NCI-H187 (cell line): ENCODE measurements around the gene TLK2.
"Not testable (repeated sequence)": the region's sequence is repeated elsewhere in the genome, so short reads cannot be mapped to it uniquely, and the experiment has no call there.

Source experiments
- DNase-seq, 2 experiments: peaks; one replicate each; lab custom pipeline; 2025; lab: John Stamatoyannopoulos, UW

The TLK2 gene

GRCh38 chr17:62601471-62601870, 122.8 kb downstream of the TLK2 start:
- DNase-seq: no peak

DNA sequence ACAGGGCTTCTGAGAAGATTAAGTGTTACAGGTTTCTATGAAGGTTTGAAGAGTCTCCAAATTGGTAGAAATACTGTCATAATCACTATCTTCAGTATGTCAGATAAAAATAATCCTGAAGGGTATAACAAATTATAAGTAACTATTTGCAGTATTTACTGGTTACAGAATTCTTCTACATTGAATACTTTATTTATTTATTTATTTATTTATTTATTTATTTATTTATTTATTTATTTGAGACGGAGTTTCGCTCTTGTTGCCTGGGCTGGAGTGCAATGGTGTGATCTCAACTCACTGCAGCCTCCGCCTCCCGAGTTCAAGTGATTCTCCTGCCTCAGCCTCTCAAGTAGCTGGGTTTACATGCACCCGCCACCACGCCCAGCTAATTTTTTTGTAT, 125.2 kb downstream of the TLK2 start:
- not testable (repeated sequence) for DNase-seq

- no peak for DNase-seq
These were observed 127.0 kb downstream of the TLK2 start for GRCh38 chr17:62605588-62605987.

GRCh38 chr17:62611292-62611691, 132.7 kb downstream of the TLK2 start:
- no peak for DNase-seq

GRCh38 chr17:62611728-62612127, 133.1 kb downstream of the TLK2 start:
- no peak for DNase-seq

DNA sequence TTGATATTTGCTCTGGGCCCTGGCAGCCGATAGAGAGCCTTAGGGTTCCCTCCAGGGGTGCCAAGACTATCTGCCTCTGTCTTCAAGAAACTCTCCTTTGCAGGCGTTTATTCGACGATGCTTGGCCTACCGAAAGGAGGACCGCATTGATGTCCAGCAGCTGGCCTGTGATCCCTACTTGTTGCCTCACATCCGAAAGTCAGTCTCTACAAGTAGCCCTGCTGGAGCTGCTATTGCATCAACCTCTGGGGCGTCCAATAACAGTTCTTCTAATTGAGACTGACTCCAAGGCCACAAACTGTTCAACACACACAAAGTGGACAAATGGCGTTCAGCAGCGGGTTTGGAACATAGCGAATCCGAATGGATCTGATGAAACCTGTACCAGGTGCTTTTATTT, 133.7 kb downstream of the TLK2 start:
- not testable (repeated sequence) for DNase-seq

DNA sequence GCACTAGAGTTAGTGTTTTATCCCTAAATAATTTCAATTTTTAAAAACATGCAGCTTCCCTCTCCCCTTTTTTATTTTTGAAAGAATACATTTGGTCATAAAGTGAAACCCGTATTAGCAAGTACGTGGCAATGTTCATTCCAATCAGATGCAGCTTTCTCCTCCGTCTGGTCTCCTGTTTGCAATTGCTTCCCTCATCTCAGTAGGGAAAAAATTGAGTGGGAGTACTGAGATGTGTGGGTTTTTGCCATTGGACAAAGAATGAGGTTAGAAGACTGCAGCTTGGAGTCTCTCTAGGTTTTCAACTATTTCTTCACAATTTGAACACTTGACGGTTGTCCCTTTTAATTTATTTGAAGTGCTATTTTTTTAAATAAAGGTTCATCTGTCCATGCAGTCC, 134.5 kb downstream of the TLK2 start:
- not testable (repeated sequence) for DNase-seq

DNA sequence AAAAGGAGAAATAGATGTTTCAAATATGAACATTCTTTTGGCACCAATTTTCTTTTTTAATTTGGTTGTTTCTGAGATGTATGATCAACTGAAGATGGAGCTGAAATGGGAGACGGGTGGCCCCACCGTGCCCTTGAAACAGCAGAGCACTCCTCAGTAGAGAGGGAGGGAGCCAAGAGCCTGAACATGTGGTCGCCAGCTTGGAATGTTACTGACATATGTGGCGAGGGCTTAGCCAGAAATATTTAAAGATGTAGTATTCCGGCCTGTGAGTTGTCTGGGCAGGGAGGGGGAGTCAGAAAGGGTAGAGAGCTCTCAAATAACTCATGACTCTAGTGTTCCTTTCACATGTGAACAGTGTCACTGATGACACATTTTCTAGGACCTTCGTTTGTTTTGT, 135.5 kb downstream of the TLK2 start:
- no peak for DNase-seq

- DNase-seq: no peak
These were observed 136.9 kb downstream of the TLK2 start for GRCh38 chr17:62615503-62615902.

GRCh38 chr17:62616993-62617893, 138.6 kb downstream of the TLK2 start:
- DNase-seq: no peak

GRCh38 chr17:62617894-62618472, 139.4 kb downstream of the TLK2 start:
- DNase-seq: no peak

- no peak for DNase-seq
These were observed 140.2 kb downstream of the TLK2 start for GRCh38 chr17:62618647-62619416.

DNA sequence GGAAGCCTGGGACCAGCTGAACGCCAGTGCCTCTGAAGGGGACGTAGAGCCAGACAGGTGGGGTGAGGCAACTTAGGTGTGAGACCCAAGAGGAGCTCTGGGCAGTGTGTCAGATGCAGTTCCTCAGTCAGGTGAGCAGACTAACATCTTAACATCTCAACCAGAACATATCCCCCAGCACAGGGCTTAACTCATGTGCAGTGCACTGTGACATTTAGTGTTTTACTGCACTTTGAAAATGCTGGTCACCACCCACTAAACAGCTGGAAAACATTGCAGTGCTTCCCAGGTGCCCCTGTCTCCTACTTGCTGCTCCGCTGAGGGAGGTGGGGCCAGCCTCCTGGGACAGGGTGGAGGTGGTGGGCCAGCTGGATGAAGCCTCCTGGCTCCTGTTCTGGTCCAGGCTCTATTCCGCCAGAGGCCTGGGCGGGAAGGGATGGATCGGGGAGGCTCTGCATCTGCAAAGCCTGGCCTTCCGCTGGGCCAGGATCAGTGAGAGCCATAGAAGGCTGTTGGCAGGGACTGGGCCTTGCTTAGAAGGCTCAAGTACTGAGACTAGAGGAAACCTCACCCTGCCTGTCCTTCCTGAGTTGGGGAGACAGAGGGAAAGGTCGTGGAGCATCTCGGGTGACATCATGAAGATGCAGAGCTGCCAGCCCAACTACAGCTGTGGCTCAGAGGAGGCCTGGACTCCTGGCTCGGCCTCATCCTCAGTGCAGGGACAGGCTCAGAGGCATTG, 141.0 kb downstream of the TLK2 start:
- DNase-seq: no peak

- DNase-seq: no peak
These were observed 142.6 kb downstream of the TLK2 start for GRCh38 chr17:62621223-62621622.

GRCh38 chr17:62625184-62625869, 146.7 kb downstream of the TLK2 start:
- DNase-seq: no peak

- no peak for DNase-seq
These were observed 147.2 kb downstream of the TLK2 start for GRCh38 chr17:62625870-62626200.

DNA sequence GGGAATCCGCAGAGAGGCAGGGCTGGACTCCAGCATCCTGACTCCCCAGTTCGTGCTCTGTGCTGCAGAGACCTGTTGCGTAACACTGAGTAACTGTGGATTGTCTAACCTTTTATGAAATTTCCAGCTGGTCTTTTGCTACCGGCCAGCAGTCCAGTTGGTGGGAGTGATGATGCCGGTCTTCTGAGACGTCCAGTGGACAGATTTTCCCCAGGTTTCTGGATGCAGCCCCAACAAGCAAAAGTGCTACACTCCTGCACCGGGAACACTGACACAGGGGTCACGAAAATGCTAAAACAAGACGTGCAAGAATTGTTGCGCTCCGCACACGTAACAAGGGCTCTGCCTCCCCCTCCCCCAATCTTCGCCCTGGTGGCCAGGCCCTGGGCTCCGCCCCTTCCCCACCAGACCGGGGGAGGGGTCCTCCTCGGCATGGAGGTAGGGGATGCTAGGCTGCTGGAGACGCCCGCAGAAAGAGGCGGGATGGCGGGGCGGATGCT, 148.1 kb downstream of the TLK2 start:
- DNase-seq: no peak

DNA sequence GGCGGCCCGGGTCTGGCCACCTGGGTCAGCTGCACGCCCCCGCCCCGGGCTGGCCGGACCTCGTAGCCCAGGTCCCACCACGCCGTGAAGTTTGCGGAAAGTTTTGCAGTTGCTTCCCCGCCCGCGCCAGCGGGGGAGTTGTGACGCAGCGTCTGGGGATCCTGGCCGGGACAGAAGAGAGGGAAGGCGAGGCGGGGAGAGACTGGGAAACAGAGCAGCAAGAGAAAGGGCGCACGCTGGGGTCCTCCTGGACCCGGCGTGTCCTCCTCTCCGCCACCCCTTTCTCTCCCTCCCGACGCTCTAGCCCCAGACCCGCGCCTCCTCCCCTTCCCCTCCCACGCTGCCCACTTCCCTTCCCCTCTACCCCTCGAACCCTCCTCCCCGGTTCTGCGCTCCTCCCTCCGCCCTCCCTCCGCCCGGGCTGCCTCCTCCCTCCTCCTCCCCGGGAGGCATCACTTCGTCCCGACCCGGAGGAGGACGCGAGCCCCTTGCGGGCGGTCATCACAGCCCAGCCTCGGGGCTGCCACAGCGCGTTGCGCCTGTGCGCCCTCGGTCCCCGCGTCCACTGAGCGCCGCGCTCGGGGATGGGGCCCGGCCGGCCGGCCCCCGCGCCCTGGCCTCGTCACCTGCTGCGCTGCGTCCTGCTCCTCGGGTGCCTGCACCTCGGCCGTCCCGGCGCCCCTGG, 148.7 kb downstream of the TLK2 start, which contains the start of gene MRC2:
TSS of gene MRC2 (plus strand) at position 452 of the 685 bp plus-strand sequence. CDS start at position 585, 133 bp downstream.
- DNase-seq: no peak

DNA sequence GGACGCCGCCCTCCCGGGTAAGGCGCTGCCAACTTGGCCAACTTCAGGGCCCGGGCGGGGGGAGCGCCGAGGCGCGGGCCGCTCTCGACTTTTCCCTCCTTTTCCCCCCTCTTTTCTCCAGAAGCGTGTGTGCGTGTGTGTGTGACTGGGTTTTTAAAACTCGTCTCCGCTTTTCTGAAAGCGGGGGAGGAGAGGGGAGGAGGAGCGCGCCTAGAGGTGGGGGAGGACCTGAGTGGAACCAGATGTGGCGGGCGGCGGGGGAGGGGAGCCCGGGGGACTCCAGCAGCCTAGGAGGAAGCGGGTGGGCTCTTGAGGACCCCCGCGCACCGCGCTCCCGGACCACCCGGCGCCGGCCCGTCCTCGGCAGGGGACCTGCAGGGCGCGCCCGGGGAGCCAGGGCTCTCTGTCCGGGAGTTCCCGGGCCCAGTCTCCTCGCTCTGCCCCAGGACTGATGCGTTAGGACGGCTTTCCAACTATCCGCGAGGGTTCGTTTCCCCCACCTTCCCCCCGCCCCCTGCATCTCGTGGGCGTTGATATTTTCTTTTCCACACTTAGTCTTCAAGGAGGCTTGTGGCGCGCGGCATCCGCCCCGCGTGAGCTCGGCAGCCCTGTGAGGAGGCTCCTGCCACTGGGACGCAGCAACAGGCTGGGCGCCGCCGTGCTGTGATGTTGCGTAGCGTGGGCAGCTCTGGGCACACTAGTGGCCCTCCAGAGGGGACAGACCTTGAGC, 149.4 kb downstream of the TLK2 start:
- no peak for DNase-seq
